Panc1 (cell line): ENCODE measurements around the gene FKBP5. TPM values are rescaled to one million over a fixed set of nuclear protein-coding genes. Genes with fewer than 3 reads are reported as not detected.

ENCODE experiments used
- ATAC-seq: fragments of 200-7000 bp; cut with Tn5 transposase; 2 replicates; pipeline ENCODE4 v1.9.1; 2020; ENCODE audit warnings: mild to moderate bottlenecking, moderate library complexity
- BruUV-seq: library from RNA; stranded (reverse); fragments of 400-500 nt; replicated peaks from 2 replicates; lab custom pipeline; 2021; lab: Mats Ljungman, UMichigan
- CTCF ChIA-PET: fragments of 300-600 bp; sonication (Branson Sonifier 250); formaldehyde crosslinking; loops from one replicate; lab custom pipeline; 2022; ENCODE audit warnings: antibody characterized with exemption; lab: Charles Lee
- POLR2A ChIA-PET: fragments of 300-600 bp; sonication (Branson Sonifier 250); formaldehyde crosslinking; loops from one replicate; lab custom pipeline; 2022; ENCODE audit warnings: antibody characterized with exemption; lab: Charles Lee
- DNase-seq: peaks from one replicate; pipeline ENCODE4 v3.0.0-alpha.2; 2010; ENCODE audit warnings: low read depth, low spot score
- H3K27ac ChIP-seq: 2 replicates; pipeline ENCODE4 v1.5.1; 2011; ENCODE audit warnings: mild to moderate bottlenecking, low read length, inconsistent platforms
- H3K27me3 ChIP-seq: fragments of 200-500 bp; sonication (Bioruptor generic); 2 replicates; pipeline ENCODE4 v1.6.0; 2014; ENCODE audit warnings: low read length, inconsistent platforms; ENCODE audit not compliant: control insufficient read depth, insufficient read depth
- H3K36me3 ChIP-seq: fragments of 200-500 bp; sonication (Bioruptor generic); 2 replicates; pipeline ENCODE4 v1.5.1; 2014; ENCODE audit warnings: inconsistent platforms, mild to moderate bottlenecking, low read length, moderate library complexity; ENCODE audit not compliant: control insufficient read depth, insufficient read depth
- H3K4me1 ChIP-seq: 2 replicates; pipeline ENCODE4 v1.5.1; 2011; ENCODE audit warnings: inconsistent platforms, mild to moderate bottlenecking, low read length, moderate library complexity; ENCODE audit not compliant: control insufficient read depth, insufficient read depth
- H3K4me3 ChIP-seq, 2 experiments: 2 replicates each; pipeline ENCODE4 v1.5.1; 2011 to 2012; ENCODE audit warnings: low read depth in 2 of 2, low read length in 2 of 2, mild to moderate bottlenecking in 2 of 2, inconsistent platforms in 1 of 2, moderate library complexity in 1 of 2
- H3K9me3 ChIP-seq: fragments of 200-500 bp; sonication (Bioruptor generic); 2 replicates; pipeline ENCODE4 v1.5.1; 2014; ENCODE audit warnings: low read depth, mild to moderate bottlenecking, inconsistent platforms, low read length, moderate library complexity; ENCODE audit not compliant: control insufficient read depth, insufficient read depth
- POLR2AphosphoS5 ChIP-seq: IDR thresholded peaks from 2 replicates; pipeline ENCODE4 v1.6.1; 2012; ENCODE audit warnings: mild to moderate bottlenecking, low read depth, low read length, moderate library complexity
- SIN3A ChIP-seq: IDR thresholded peaks from 2 replicates; pipeline ENCODE4 v1.6.1; 2012; ENCODE audit warnings: low read depth, mild to moderate bottlenecking, low read length, moderate library complexity, borderline replicate concordance; ENCODE audit not compliant: insufficient read depth
- TCF7L2 ChIP-seq: IDR thresholded peaks from 2 replicates; pipeline ENCODE4 v1.6.1; 2011; ENCODE audit warnings: mild to moderate bottlenecking, low read depth, low read length, inconsistent platforms
- in situ Hi-C: cut with HindIII; loops from 2 replicates; pipeline ENCODE4 v1.10.0; 2016; ENCODE audit warnings: low sequenced_read_pairs, low pct_unique_long_range_greater_than_20kb
- intact Hi-C: fragments of 100-400 bp; cut with micrococcal nuclease; formaldehyde crosslinking; loops from one replicate; pipeline ENCODE4 v1.10.0; 2022; ENCODE audit not compliant: unreplicated experiment
- total RNA-seq: library from RNA; stranded (reverse); gene quantifications from one replicate; pipeline ENCODE4 v1.2.1, GENCODE V29; 2021; ENCODE audit not compliant: unreplicated experiment
- TF ChIP-seq, protein P1 (sequence below), 2 experiments: IDR thresholded peaks; 2 replicates each; pipeline ENCODE4 v1.6.1; 2011 to 2012; ENCODE audit warnings: low read depth in 2 of 2, control low read depth in 1 of 2, low read length in 1 of 2, mild to moderate bottlenecking in 1 of 2, moderate library complexity in 1 of 2; ENCODE audit not compliant: insufficient read depth in 1 of 2
- TF ChIP-seq, protein P2 (sequence below): fragments of 450-650 bp; IDR thresholded peaks from 2 replicates; pipeline ENCODE4 v1.5.1; 2017; ENCODE audit warnings: mild to moderate bottlenecking

FKBP5 gene
- total RNA-seq, 1 experiment from 2014 or later, result 25.2 TPM

DNA sequence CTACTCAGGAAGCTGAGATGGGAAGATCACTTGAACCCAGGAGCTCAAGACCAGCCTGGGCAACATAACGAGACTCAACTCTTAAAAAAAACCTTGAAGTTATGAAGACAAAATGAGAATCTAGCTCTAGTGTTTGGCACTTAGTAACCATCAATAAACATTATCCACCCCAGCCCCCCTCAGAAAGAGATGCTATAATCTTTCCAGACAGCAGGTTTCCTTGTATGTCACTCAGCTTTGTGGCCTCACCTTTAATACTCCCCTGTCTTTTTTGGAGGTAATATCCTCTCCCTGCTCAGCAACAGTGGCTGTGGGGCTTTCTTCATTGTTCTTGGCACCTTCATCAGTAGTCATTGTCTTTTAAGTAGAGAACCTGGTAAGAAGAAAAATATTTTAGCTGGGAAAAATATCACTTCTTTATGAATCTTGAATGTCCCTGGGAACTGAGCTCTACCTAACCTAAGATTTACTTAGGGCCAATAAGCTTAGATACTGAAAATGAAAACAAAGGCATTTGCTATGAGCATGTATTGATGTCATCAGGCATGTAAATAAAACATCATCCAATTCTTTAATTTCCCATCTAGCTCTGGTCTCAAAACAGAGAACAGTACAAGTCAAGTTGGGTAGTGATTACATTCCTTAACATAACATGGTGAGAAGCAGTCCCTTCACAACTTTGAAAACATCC is 46.1 kb downstream of the FKBP5 start:
- H3K27ac ChIP-seq, result no peak overlapping the region
- no peak for DNase-seq
- H3K27me3 ChIP-seq, result no peaks in the 10 kb centered on the region
- no peak overlapping the region for H3K4me3 ChIP-seq
- intact Hi-C loops (no loop called here), in situ Hi-C loops (no loop called here)
- CTCF ChIA-PET, result interaction anchor here (0.6 kb wide), 1 partner anchor 94 kb away, joined by 4 read pairs; the partner anchor contains the start of gene ARMC12
- H3K4me1 ChIP-seq, result no peaks in the 10 kb centered on the region
- TF ChIP-seq, protein P1, sequence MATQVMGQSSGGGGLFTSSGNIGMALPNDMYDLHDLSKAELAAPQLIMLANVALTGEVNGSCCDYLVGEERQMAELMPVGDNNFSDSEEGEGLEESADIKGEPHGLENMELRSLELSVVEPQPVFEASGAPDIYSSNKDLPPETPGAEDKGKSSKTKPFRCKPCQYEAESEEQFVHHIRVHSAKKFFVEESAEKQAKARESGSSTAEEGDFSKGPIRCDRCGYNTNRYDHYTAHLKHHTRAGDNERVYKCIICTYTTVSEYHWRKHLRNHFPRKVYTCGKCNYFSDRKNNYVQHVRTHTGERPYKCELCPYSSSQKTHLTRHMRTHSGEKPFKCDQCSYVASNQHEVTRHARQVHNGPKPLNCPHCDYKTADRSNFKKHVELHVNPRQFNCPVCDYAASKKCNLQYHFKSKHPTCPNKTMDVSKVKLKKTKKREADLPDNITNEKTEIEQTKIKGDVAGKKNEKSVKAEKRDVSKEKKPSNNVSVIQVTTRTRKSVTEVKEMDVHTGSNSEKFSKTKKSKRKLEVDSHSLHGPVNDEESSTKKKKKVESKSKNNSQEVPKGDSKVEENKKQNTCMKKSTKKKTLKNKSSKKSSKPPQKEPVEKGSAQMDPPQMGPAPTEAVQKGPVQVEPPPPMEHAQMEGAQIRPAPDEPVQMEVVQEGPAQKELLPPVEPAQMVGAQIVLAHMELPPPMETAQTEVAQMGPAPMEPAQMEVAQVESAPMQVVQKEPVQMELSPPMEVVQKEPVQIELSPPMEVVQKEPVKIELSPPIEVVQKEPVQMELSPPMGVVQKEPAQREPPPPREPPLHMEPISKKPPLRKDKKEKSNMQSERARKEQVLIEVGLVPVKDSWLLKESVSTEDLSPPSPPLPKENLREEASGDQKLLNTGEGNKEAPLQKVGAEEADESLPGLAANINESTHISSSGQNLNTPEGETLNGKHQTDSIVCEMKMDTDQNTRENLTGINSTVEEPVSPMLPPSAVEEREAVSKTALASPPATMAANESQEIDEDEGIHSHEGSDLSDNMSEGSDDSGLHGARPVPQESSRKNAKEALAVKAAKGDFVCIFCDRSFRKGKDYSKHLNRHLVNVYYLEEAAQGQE (IDR thresholded peaks at IDR 0.05; ENCODE audit: insufficient read depth in 1 of 2, low read depth in 2 of 2, low read length in 1 of 2), result no peak
- TF ChIP-seq, protein P2, sequence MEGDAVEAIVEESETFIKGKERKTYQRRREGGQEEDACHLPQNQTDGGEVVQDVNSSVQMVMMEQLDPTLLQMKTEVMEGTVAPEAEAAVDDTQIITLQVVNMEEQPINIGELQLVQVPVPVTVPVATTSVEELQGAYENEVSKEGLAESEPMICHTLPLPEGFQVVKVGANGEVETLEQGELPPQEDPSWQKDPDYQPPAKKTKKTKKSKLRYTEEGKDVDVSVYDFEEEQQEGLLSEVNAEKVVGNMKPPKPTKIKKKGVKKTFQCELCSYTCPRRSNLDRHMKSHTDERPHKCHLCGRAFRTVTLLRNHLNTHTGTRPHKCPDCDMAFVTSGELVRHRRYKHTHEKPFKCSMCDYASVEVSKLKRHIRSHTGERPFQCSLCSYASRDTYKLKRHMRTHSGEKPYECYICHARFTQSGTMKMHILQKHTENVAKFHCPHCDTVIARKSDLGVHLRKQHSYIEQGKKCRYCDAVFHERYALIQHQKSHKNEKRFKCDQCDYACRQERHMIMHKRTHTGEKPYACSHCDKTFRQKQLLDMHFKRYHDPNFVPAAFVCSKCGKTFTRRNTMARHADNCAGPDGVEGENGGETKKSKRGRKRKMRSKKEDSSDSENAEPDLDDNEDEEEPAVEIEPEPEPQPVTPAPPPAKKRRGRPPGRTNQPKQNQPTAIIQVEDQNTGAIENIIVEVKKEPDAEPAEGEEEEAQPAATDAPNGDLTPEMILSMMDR, result no peak
- TF ChIP-seq POLR2AphosphoS5 (no peak), TCF7L2 (no peak), SIN3A (no peak)
- H3K36me3 ChIP-seq, result no peaks in the 10 kb centered on the region
- no peak for ATAC-seq
- POLR2A ChIA-PET, result interaction anchor here (0.6 kb wide), 3 partner anchors 26 to 279 kb away, joined by 3 to 5 read pairs (median 4); no protein-coding TSS in a partner anchor
- no TSS peak for BruUV-seq
- H3K9me3 ChIP-seq, result no peaks in the 10 kb centered on the region

DNA sequence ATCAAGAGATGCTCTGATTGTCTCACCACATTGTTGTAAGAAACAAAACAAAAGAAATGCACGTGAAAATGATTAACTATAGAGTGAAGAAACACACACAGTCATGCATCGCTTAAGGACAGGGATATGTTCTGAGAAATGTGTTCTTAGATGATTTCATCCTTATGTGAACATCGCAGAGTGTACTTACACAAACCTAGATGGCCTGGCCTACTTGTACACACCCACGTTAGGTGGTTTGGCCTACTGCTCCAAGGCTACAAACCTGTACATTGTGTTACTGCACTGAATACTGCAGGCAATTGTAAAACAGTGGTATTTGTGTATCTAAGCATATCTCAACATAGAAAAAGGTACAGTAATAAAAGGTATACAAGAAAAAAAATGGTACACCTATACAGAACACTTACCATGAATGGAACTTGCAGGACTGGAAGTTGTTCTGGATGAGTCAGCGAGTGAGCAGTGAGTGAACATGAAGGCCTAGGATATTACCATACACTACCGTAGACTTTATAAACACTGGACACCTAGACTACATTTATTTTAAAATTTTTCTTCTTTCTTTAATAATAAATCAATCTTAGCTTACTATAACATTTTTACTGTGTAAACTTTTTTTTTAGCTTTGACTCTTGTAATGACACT is 48.6 kb downstream of the FKBP5 start:
- Histone ChIP-seq H3K9me3 (no peaks in the 10 kb centered on the region), H3K4me1 (no peaks in the 10 kb centered on the region), H3K4me3 (no peak overlapping the region), H3K27me3 (no peaks in the 10 kb centered on the region), H3K27ac (no peak overlapping the region), H3K36me3 (0 out of 2 replicates have a peak, but pooled peaks cover 3% of the 10 kb centered on the region)
- no peak for DNase-seq
- BruUV-seq, result no TSS peak
- ATAC-seq, result no peak
- TF ChIP-seq TCF7L2, result no peak
- TF ChIP-seq, protein P1 (IDR thresholded peaks at IDR 0.05; ENCODE audit: insufficient read depth in 1 of 2, low read depth in 2 of 2, low read length in 1 of 2), result no peak
- no peak for TF ChIP-seq POLR2AphosphoS5
- TF ChIP-seq, protein P2, result no peak
- no peak for TF ChIP-seq SIN3A
- ChIA-PET POLR2A (interaction anchor here (0.6 kb wide), 1 partner anchor 159 kb away, joined by 3 read pairs; no protein-coding TSS in a partner anchor), CTCF (no interaction called here)
- in situ Hi-C loops (no loop called here), intact Hi-C loops (no loop called here)
